ENCODE results near the gene MTERF2.

The MTERF2 gene

DNA sequence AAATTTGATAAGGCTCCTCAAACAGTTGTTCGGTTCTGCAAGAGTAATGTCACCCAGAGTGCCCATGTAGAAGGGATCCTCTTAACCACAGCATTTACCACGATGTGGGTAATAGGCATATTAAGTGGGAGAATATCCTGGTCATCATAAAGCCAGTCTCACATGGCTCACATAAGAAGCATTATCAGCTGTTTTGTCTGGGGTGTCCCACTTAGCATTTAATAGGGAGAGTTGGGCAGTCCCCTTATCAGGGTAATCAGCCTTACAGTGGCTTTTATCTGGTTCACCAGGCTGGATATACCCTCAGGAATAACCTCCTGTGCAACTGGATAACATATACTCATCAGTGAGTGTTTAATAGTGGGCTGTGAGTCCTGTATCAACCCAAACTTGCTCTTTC, 44.2 kb downstream of the MTERF2 start:
- no peak for TF ChIP-seq CTCF (IDR thresholded peaks at IDR 0.05; ENCODE audit: control insufficient read depth, extremely low read depth, insufficient read depth)
- no peak overlapping the region for H3K4me3 ChIP-seq (ENCODE audit: low read depth, low read length)
- no peak for DNase-seq (ENCODE audit: low read depth)

DNA sequence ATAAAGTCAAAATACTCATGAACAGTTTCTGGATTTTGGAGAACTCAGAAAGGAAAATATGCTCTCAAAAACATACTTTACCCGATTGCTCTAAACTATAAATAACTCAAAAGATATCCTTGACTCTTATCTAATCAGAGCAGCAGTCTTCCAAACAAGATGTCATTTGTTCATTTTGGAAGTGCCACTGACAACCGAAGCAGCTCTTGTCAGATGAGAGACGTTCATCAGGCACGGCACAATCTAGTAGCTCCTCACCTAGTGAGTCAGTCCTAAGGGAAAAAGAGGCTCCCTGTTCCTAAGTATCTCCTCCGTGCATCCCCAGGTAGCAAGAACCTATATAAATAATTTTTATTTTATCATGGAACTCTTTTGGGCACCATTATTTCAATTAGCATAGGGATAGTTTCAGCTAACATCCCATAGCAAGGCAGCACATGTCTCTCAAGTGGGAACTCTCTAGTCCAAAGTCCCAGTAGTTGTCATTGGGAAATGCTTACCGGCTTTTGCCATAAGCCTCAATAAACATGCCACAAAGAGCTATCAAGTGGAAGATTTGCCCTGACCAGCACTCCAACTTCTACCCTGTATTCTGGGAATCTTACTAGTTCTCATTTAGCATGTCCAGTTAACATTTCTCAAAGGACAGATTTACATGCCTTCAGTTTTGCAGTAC, 45.3 kb downstream of the MTERF2 start:
- DNase-seq (ENCODE audit: low read depth) = no peak
- H3K4me3 ChIP-seq (ENCODE audit: low read depth, low read length) = no peak overlapping the region
- no peak for TF ChIP-seq CTCF (IDR thresholded peaks at IDR 0.05; ENCODE audit: control insufficient read depth, extremely low read depth, insufficient read depth)

DNA sequence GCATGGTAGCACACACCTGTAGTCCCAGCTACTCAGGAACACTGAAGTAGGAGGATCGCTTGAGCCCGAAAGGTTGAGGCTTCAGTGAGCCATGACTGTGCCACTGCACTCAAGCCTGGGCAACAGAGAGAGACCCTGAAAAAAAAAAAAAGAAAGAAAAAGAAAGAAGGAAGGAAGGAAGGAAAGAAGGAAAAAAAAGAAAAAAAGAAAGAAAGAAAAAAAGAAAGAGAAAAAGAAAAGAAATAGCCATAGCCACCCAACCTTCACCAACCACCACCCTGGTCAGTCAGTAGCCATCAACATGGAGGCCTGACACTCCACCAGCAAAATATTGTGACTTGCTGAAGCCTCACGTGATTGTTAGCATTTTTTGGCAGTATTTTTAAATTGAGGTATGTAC, 52.7 kb downstream of the MTERF2 start:
- no peak for TF ChIP-seq CTCF (IDR thresholded peaks at IDR 0.05; ENCODE audit: control insufficient read depth, extremely low read depth, insufficient read depth)
- DNase-seq (ENCODE audit: low read depth) = no peak
- no peak overlapping the region for H3K4me3 ChIP-seq (ENCODE audit: low read depth, low read length)
